Panc1 (cell line): ENCODE results near the gene VSX1. TPM values are rescaled to one million over a fixed set of nuclear protein-coding genes. Genes with fewer than 3 reads are reported as not detected.

Experiments used
- ATAC-seq: fragments of 200-7000 bp; cut with Tn5 transposase; 2 replicates; pipeline ENCODE4 v1.9.1; 2020; ENCODE audit warnings: mild to moderate bottlenecking, moderate library complexity
- BruUV-seq: library from RNA; stranded (reverse); fragments of 400-500 nt; replicated peaks from 2 replicates; lab custom pipeline; 2021; lab: Mats Ljungman, UMichigan
- CTCF ChIA-PET: fragments of 300-600 bp; sonication (Branson Sonifier 250); formaldehyde crosslinking; loops from one replicate; lab custom pipeline; 2022; ENCODE audit warnings: antibody characterized with exemption; lab: Charles Lee
- POLR2A ChIA-PET: fragments of 300-600 bp; sonication (Branson Sonifier 250); formaldehyde crosslinking; loops from one replicate; lab custom pipeline; 2022; ENCODE audit warnings: antibody characterized with exemption; lab: Charles Lee
- DNase-seq: peaks from one replicate; pipeline ENCODE4 v3.0.0-alpha.2; 2010; ENCODE audit warnings: low read depth, low spot score
- H3K27ac ChIP-seq: 2 replicates; pipeline ENCODE4 v1.5.1; 2011; ENCODE audit warnings: mild to moderate bottlenecking, low read length, inconsistent platforms
- H3K27me3 ChIP-seq: fragments of 200-500 bp; sonication (Bioruptor generic); 2 replicates; pipeline ENCODE4 v1.6.0; 2014; ENCODE audit warnings: low read length, inconsistent platforms; ENCODE audit not compliant: control insufficient read depth, insufficient read depth
- H3K36me3 ChIP-seq: fragments of 200-500 bp; sonication (Bioruptor generic); 2 replicates; pipeline ENCODE4 v1.5.1; 2014; ENCODE audit warnings: inconsistent platforms, mild to moderate bottlenecking, low read length, moderate library complexity; ENCODE audit not compliant: control insufficient read depth, insufficient read depth
- H3K4me1 ChIP-seq: 2 replicates; pipeline ENCODE4 v1.5.1; 2011; ENCODE audit warnings: inconsistent platforms, mild to moderate bottlenecking, low read length, moderate library complexity; ENCODE audit not compliant: control insufficient read depth, insufficient read depth
- H3K4me3 ChIP-seq, 2 experiments: 2 replicates each; pipeline ENCODE4 v1.5.1; 2011 to 2012; ENCODE audit warnings: low read depth in 2 of 2, low read length in 2 of 2, mild to moderate bottlenecking in 2 of 2, inconsistent platforms in 1 of 2, moderate library complexity in 1 of 2
- H3K9me3 ChIP-seq: fragments of 200-500 bp; sonication (Bioruptor generic); 2 replicates; pipeline ENCODE4 v1.5.1; 2014; ENCODE audit warnings: low read depth, mild to moderate bottlenecking, inconsistent platforms, low read length, moderate library complexity; ENCODE audit not compliant: control insufficient read depth, insufficient read depth
- CTCF ChIP-seq: fragments of 450-650 bp; IDR thresholded peaks from 2 replicates; pipeline ENCODE4 v1.5.1; 2017; ENCODE audit warnings: mild to moderate bottlenecking
- POLR2AphosphoS5 ChIP-seq: IDR thresholded peaks from 2 replicates; pipeline ENCODE4 v1.6.1; 2012; ENCODE audit warnings: mild to moderate bottlenecking, low read depth, low read length, moderate library complexity
- SIN3A ChIP-seq: IDR thresholded peaks from 2 replicates; pipeline ENCODE4 v1.6.1; 2012; ENCODE audit warnings: low read depth, mild to moderate bottlenecking, low read length, moderate library complexity, borderline replicate concordance; ENCODE audit not compliant: insufficient read depth
- TCF7L2 ChIP-seq: IDR thresholded peaks from 2 replicates; pipeline ENCODE4 v1.6.1; 2011; ENCODE audit warnings: mild to moderate bottlenecking, low read depth, low read length, inconsistent platforms
- in situ Hi-C: cut with HindIII; loops from 2 replicates; pipeline ENCODE4 v1.10.0; 2016; ENCODE audit warnings: low sequenced_read_pairs, low pct_unique_long_range_greater_than_20kb
- intact Hi-C: fragments of 100-400 bp; cut with micrococcal nuclease; formaldehyde crosslinking; loops from one replicate; pipeline ENCODE4 v1.10.0; 2022; ENCODE audit not compliant: unreplicated experiment
- total RNA-seq: library from RNA; stranded (reverse); gene quantifications from one replicate; pipeline ENCODE4 v1.2.1, GENCODE V29; 2021; ENCODE audit not compliant: unreplicated experiment
- TF ChIP-seq, protein P1 (sequence below), 2 experiments: IDR thresholded peaks; 2 replicates each; pipeline ENCODE4 v1.6.1; 2011 to 2012; ENCODE audit warnings: low read depth in 2 of 2, control low read depth in 1 of 2, low read length in 1 of 2, mild to moderate bottlenecking in 1 of 2, moderate library complexity in 1 of 2; ENCODE audit not compliant: insufficient read depth in 1 of 2

VSX1 gene
- total RNA-seq, 1 experiment from 2014 or later: 0.21 TPM

DNA sequence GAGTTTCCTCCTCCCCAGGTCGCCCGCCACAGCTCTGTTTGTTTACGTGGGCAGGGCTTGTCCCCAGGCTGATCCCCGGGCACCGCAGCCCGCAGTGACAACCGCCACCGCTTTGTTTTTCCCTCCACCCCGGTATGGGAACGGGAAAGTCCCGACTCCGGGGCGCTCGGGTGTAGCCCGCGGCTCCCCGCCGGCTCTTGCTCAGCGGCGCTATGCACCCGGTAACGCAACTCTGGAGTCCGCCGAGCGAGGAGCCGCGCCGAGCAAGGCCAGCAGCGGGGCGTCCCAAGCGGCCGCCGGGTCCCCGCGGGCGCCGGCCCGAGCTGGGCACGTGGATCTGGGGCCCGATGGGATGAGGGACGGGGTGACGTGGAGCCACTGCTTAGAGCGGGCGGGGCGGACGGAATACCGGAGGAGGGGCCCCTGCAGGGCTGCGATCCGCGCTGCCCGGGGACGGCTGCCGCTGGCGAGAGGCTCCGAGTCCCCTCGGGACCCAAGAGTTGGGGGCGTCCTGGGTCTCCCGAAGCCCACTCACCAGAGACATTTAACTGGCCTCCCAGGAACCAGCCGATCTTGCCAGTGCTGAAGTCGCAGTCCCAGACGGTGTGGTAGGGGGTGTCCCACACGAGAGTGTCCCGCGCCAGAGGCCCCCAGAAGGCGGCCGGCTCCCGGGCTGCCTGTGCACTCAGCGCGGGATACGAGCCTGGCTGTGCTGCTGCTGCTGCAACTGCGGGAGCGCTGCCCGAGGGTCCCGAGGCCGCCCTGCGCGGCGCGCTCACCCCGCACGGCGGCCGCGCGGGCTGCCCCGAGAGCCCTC, 24.5 kb downstream of the VSX1 start:
- intact Hi-C loops (no loop called here), in situ Hi-C loops (no loop called here)
- Histone ChIP-seq H3K27ac (peak overlapping the region; percentile 83), H3K4me1 (peaks cover 33% of the 10 kb centered on the region), H3K4me3 (peak overlapping the region; percentile 71 to 72), H3K9me3 (no peaks in the 10 kb centered on the region), H3K27me3 (no peaks in the 10 kb centered on the region), H3K36me3 (no peaks in the 10 kb centered on the region)
- no TSS peak for BruUV-seq
- ATAC-seq (peak; percentile 84), DNase-seq (no peak)
- POLR2A ChIA-PET: no interaction called here
- TF ChIP-seq TCF7L2: peak; percentile 22; the same call in 1 of the 2 replicates
- no peak for TF ChIP-seq CTCF
- CTCF ChIA-PET: no interaction called here

- H3K27me3 ChIP-seq: no peaks in the 10 kb centered on the region
- in situ Hi-C loops: no loop called here
- DNase-seq (no peak), ATAC-seq (no peak)
- no peaks in the 10 kb centered on the region for H3K9me3 ChIP-seq
- H3K4me1 ChIP-seq: peaks cover 33% of the 10 kb centered on the region
- peak overlapping the region; percentile 71 to 72 for H3K4me3 ChIP-seq
- intact Hi-C loops: no loop called here
- TF ChIP-seq CTCF: no peak
- TF ChIP-seq, protein P1, sequence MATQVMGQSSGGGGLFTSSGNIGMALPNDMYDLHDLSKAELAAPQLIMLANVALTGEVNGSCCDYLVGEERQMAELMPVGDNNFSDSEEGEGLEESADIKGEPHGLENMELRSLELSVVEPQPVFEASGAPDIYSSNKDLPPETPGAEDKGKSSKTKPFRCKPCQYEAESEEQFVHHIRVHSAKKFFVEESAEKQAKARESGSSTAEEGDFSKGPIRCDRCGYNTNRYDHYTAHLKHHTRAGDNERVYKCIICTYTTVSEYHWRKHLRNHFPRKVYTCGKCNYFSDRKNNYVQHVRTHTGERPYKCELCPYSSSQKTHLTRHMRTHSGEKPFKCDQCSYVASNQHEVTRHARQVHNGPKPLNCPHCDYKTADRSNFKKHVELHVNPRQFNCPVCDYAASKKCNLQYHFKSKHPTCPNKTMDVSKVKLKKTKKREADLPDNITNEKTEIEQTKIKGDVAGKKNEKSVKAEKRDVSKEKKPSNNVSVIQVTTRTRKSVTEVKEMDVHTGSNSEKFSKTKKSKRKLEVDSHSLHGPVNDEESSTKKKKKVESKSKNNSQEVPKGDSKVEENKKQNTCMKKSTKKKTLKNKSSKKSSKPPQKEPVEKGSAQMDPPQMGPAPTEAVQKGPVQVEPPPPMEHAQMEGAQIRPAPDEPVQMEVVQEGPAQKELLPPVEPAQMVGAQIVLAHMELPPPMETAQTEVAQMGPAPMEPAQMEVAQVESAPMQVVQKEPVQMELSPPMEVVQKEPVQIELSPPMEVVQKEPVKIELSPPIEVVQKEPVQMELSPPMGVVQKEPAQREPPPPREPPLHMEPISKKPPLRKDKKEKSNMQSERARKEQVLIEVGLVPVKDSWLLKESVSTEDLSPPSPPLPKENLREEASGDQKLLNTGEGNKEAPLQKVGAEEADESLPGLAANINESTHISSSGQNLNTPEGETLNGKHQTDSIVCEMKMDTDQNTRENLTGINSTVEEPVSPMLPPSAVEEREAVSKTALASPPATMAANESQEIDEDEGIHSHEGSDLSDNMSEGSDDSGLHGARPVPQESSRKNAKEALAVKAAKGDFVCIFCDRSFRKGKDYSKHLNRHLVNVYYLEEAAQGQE (IDR thresholded peaks at IDR 0.05; ENCODE audit: insufficient read depth in 1 of 2, low read depth in 2 of 2, low read length in 1 of 2): no peak
- no peak for TF ChIP-seq SIN3A
- TF ChIP-seq POLR2AphosphoS5: no peak
- TF ChIP-seq TCF7L2: no peak
- H3K36me3 ChIP-seq: no peaks in the 10 kb centered on the region
- POLR2A ChIA-PET: no interaction called here
- CTCF ChIA-PET: no interaction called here
- no TSS peak for BruUV-seq
- peak overlapping the region; percentile 83 for H3K27ac ChIP-seq
These were observed 25.2 kb downstream of the VSX1 start for GRCh38 chr20:25056690-25057233.
